Keratinocyte (primary cell): ENCODE measurements around the gene DDAH1.

Experiments
- CTCF ChIP-seq, 3 experiments: IDR thresholded peaks in 1 of 3; conservative IDR thresholded peaks in 1 of 3; optimal IDR thresholded peaks in 1 of 3; 2 replicates in 2 of 3; 3 replicates in 1 of 3; pipeline versions ENCODE3 to v1.5.1; 2011; ENCODE audit warnings: low read length in 3 of 3, mild to moderate bottlenecking in 3 of 3, moderate library complexity in 2 of 3, control low read depth in 1 of 3, inconsistent platforms in 1 of 3; ENCODE audit not compliant: insufficient read depth in 2 of 3; ENCODE audit errors: extremely low read depth in 1 of 3
- EZH2 ChIP-seq: IDR thresholded peaks from one replicate; pipeline ENCODE4 v1.6.1; 2012; ENCODE audit warnings: inconsistent platforms, mild to moderate bottlenecking, low read length, moderate library complexity

GRCh38 chr1:85420199-85420598 lies 44.8 kb downstream of the DDAH1 start:
- TF ChIP-seq CTCF (optimal IDR thresholded peaks at IDR 0.05 in 1 of 3, IDR thresholded peaks at IDR 0.05 in 1 of 3, conservative IDR thresholded peaks at IDR 0.05 in 1 of 3; ENCODE audit: extremely low read depth in 1 of 3, insufficient read depth in 2 of 3, low read length in 3 of 3) (no peak), EZH2 (no peak)
